ENCODE data around the gene CCDC174.

CCDC174 gene

GRCh38 chr3:14640734-14641133, 10.8 kb upstream of the CCDC174 start:
- Histone ChIP-seq H3K27ac (ENCODE audit: low read length) (no peak overlapping the region), H2AFZ (ENCODE audit: low read length) (no peak overlapping the region), H3K4me1 (ENCODE audit: low read length) (0 out of 2 replicates have a peak, but pooled peaks cover 3% of the 10 kb centered on the region), H4K20me1 (ENCODE audit: insufficient read depth, low read length) (no peaks in the 10 kb centered on the region), H3K9me2 (replicated peaks; ENCODE audit: insufficient read depth, low read length) (no peaks in the 10 kb centered on the region), H3F3A (ENCODE audit: insufficient read depth, low read length) (no peaks in the 10 kb centered on the region), H3K36me3 (replicated peaks; ENCODE audit: insufficient read depth, low read length) (no peaks in the 10 kb centered on the region), H3K9ac (ENCODE audit: low read length) (no peak overlapping the region), H3K27me3 (replicated peaks; ENCODE audit: insufficient read depth, low read length) (no peaks in the 10 kb centered on the region), H3K4me3 (ENCODE audit: low read length) (no peak overlapping the region), H3K79me2 (ENCODE audit: low read length) (no peaks in the 10 kb centered on the region), H3K4me2 (ENCODE audit: low read depth, low read length) (no peak overlapping the region), H3K9me3 (replicated peaks; ENCODE audit: insufficient read depth, low read length) (no peaks in the 10 kb centered on the region)
- TF ChIP-seq EZH2phosphoT487 (IDR thresholded peaks at IDR 0.05; ENCODE audit: low read length) (no peak), EZH2 (optimal IDR thresholded peaks at IDR 0.05; ENCODE audit: low read depth, low read length) (no peak)
- TF ChIP-seq, protein P1, sequence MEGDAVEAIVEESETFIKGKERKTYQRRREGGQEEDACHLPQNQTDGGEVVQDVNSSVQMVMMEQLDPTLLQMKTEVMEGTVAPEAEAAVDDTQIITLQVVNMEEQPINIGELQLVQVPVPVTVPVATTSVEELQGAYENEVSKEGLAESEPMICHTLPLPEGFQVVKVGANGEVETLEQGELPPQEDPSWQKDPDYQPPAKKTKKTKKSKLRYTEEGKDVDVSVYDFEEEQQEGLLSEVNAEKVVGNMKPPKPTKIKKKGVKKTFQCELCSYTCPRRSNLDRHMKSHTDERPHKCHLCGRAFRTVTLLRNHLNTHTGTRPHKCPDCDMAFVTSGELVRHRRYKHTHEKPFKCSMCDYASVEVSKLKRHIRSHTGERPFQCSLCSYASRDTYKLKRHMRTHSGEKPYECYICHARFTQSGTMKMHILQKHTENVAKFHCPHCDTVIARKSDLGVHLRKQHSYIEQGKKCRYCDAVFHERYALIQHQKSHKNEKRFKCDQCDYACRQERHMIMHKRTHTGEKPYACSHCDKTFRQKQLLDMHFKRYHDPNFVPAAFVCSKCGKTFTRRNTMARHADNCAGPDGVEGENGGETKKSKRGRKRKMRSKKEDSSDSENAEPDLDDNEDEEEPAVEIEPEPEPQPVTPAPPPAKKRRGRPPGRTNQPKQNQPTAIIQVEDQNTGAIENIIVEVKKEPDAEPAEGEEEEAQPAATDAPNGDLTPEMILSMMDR (IDR thresholded peaks at IDR 0.05; ENCODE audit: low read length), result no peak
- DNase-seq, result no peak

DNA sequence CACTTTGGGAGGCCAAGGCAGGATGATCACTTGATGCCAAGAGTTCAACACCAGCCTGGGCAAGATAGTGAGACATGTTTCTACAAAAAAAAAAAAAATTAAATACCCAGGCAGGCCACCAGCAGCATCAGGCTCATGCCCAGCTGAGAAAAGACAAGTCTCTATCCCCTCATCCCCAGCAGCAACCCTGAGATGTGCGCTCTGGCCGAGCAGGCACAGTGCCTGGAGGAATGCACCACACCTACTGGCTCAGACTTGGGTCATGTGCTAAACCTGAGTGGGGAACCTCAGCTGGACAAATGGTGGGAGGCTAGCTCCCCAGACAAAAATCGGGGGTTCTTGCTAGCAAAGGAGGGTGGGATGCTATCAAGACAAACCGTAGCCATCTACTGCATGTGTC, 10.2 kb upstream of the CCDC174 start:
- H3K27ac ChIP-seq (ENCODE audit: low read length), result no peak overlapping the region
- no peaks in the 10 kb centered on the region for H3K36me3 ChIP-seq (replicated peaks; ENCODE audit: insufficient read depth, low read length)
- H3K4me3 ChIP-seq (ENCODE audit: low read length), result no peak overlapping the region
- H3K4me2 ChIP-seq (ENCODE audit: low read depth, low read length), result no peak overlapping the region
- no peak for DNase-seq
- TF ChIP-seq, protein P1 (IDR thresholded peaks at IDR 0.05; ENCODE audit: low read length), result no peak
- TF ChIP-seq EZH2phosphoT487 (IDR thresholded peaks at IDR 0.05; ENCODE audit: low read length), result no peak
- TF ChIP-seq EZH2 (optimal IDR thresholded peaks at IDR 0.05; ENCODE audit: low read depth, low read length), result no peak
- 0 out of 2 replicates have a peak, but pooled peaks cover 3% of the 10 kb centered on the region for H3K4me1 ChIP-seq (ENCODE audit: low read length)
- H2AFZ ChIP-seq (ENCODE audit: low read length), result no peak overlapping the region
- no peaks in the 10 kb centered on the region for H3K9me3 ChIP-seq (replicated peaks; ENCODE audit: insufficient read depth, low read length)
- no peaks in the 10 kb centered on the region for H3K9me2 ChIP-seq (replicated peaks; ENCODE audit: insufficient read depth, low read length)
- no peaks in the 10 kb centered on the region for H3K27me3 ChIP-seq (replicated peaks; ENCODE audit: insufficient read depth, low read length)
- no peaks in the 10 kb centered on the region for H3K79me2 ChIP-seq (ENCODE audit: low read length)
- H3F3A ChIP-seq (ENCODE audit: insufficient read depth, low read length), result no peaks in the 10 kb centered on the region
- no peaks in the 10 kb centered on the region for H4K20me1 ChIP-seq (ENCODE audit: insufficient read depth, low read length)
- H3K9ac ChIP-seq (ENCODE audit: low read length), result no peak overlapping the region

- Histone ChIP-seq H3K27ac (ENCODE audit: low read length) (no peak overlapping the region), H2AFZ (ENCODE audit: low read length) (no peak overlapping the region), H3K9ac (ENCODE audit: low read length) (no peak overlapping the region), H4K20me1 (ENCODE audit: insufficient read depth, low read length) (no peaks in the 10 kb centered on the region), H3F3A (ENCODE audit: insufficient read depth, low read length) (no peaks in the 10 kb centered on the region), H3K4me1 (ENCODE audit: low read length) (no peaks in the 10 kb centered on the region), H3K4me2 (ENCODE audit: low read depth, low read length) (no peak overlapping the region), H3K9me3 (replicated peaks; ENCODE audit: insufficient read depth, low read length) (no peaks in the 10 kb centered on the region), H3K79me2 (ENCODE audit: low read length) (no peaks in the 10 kb centered on the region), H3K27me3 (replicated peaks; ENCODE audit: insufficient read depth, low read length) (no peaks in the 10 kb centered on the region), H3K36me3 (replicated peaks; ENCODE audit: insufficient read depth, low read length) (no peaks in the 10 kb centered on the region), H3K4me3 (ENCODE audit: low read length) (no peak overlapping the region), H3K9me2 (replicated peaks; ENCODE audit: insufficient read depth, low read length) (no peaks in the 10 kb centered on the region)
- no peak for DNase-seq
- TF ChIP-seq EZH2phosphoT487 (IDR thresholded peaks at IDR 0.05; ENCODE audit: low read length) (no peak), EZH2 (optimal IDR thresholded peaks at IDR 0.05; ENCODE audit: low read depth, low read length) (no peak)
- TF ChIP-seq, protein P1 (IDR thresholded peaks at IDR 0.05; ENCODE audit: low read length), result no peak
Observed at GRCh38 chr3:14645453-14645852, 6.1 kb upstream of the CCDC174 start.

Measured in MM.1S (cell line).